Neural crest cell (in vitro differentiated cells): ENCODE measurements around the gene CALML5. TPM values are rescaled to one million over a fixed set of nuclear protein-coding genes. Genes with fewer than 3 reads are reported as not detected.

Experiments used
- DNase-seq: peaks from one replicate; pipeline ENCODE4 v3.0.0; 2021; ENCODE audit warnings: low read depth, mixed read lengths, low spot score
- H3K27ac Mint-ChIP-seq: one replicate; pipeline ENCODE4 v1.8.0; 2021; ENCODE audit warnings: mild to moderate bottlenecking, mixed read lengths; ENCODE audit not compliant: unreplicated experiment
- H3K27me3 Mint-ChIP-seq: 2 replicates; pipeline ENCODE4 v1.8.0; 2021; ENCODE audit warnings: low read depth, mild to moderate bottlenecking, mixed read lengths
- H3K36me3 Mint-ChIP-seq: 2 replicates; pipeline ENCODE4 v1.8.0; 2021; ENCODE audit warnings: low read depth, mild to moderate bottlenecking, mixed read lengths
- H3K4me1 Mint-ChIP-seq: 2 replicates; pipeline ENCODE4 v1.8.0; 2021; ENCODE audit warnings: mixed read lengths
- H3K4me3 Mint-ChIP-seq: one replicate; pipeline ENCODE4 v1.8.0; 2021; ENCODE audit warnings: mild to moderate bottlenecking, mixed read lengths
- H3K9me3 Mint-ChIP-seq: 2 replicates; pipeline ENCODE4 v1.8.0; 2021; ENCODE audit warnings: mixed read lengths
- CTCF ChIP-seq: fragments of 200-600 bp; sonication (generic); conservative IDR thresholded peaks from 2 replicates; pipeline ENCODE4 v1.5.0; 2021; ENCODE audit warnings: antibody characterized with exemption, mild to moderate bottlenecking
- total RNA-seq: library from RNA; stranded (reverse); gene quantifications from 2 replicates; pipeline ENCODE4 v1.2.1, GENCODE V29; 2021

Gene CALML5
- total RNA-seq, 1 donor from 2014 or later = not detected

- Mint-ChIP-seq H3K27ac (no peak overlapping the region), H3K4me1 (peaks cover 5% of the 10 kb centered on the region), H3K27me3 (no peaks in the 10 kb centered on the region), H3K4me3 (no peak overlapping the region), H3K36me3 (peaks cover 5% of the 10 kb centered on the region), H3K9me3 (peaks cover 7% of the 10 kb centered on the region)
- no peak for TF ChIP-seq CTCF
- DNase-seq = no peak
Observed at GRCh38 chr10:5545426-5545777, 46.0 kb upstream of the CALML5 start.

DNA sequence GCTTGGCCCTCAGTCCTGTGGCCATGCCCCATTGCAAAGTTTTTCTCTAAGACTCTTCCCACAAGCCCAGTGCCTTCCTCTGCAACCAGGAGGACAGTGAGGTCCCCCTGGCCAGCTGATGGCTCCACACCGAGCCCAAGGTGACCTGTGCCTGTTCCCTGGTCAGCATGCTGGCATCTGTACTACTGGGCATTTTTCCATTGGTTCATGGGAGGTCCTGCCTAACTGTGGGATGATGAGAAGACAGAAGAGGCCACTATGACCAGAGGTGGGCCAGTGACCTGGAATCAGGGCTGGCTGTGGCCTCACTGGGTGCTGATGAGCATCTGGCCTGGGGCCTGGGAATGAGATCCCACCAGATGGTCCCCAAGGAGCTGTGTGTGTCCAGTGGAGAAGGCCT, 45.6 kb upstream of the CALML5 start:
- H3K4me3 Mint-ChIP-seq = no peak overlapping the region
- no peak for DNase-seq
- H3K27me3 Mint-ChIP-seq = no peaks in the 10 kb centered on the region
- H3K36me3 Mint-ChIP-seq = peaks cover 5% of the 10 kb centered on the region
- peaks cover 3% of the 10 kb centered on the region for H3K4me1 Mint-ChIP-seq
- peaks cover 7% of the 10 kb centered on the region for H3K9me3 Mint-ChIP-seq
- no peak overlapping the region for H3K27ac Mint-ChIP-seq
- TF ChIP-seq CTCF = no peak

DNA sequence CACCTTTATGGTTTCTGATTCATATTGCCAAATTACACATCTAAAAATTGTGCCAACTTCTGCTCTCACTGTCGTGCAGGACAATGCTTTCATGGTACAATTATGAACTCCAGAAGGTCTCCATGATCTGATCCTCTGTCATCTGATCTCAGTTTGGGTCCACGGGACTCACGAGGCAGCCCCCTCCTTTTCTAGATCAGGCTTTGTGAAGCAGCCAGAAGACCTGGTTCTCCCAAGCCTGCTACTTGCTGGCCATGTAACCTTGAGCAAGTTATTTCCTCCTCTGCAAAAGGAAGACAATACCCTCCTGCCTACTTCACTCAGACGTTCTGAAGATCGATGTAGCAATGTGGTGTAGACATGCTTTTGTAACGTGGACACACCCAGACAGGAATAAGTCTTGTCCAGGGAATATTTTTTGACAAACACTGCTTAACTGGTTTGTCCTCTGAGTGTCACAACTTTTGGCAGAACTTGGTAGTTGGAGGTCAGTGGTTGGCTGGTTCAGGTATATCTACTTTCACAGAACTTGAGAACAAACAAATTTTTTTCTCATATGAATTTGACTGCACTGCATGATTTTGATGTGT, 44.9 kb upstream of the CALML5 start:
- Mint-ChIP-seq H3K27me3 (no peaks in the 10 kb centered on the region), H3K4me3 (no peak overlapping the region), H3K27ac (no peak overlapping the region), H3K4me1 (peaks cover 3% of the 10 kb centered on the region), H3K9me3 (peaks cover 7% of the 10 kb centered on the region), H3K36me3 (peaks cover 5% of the 10 kb centered on the region)
- TF ChIP-seq CTCF = no peak
- DNase-seq = no peak

DNA sequence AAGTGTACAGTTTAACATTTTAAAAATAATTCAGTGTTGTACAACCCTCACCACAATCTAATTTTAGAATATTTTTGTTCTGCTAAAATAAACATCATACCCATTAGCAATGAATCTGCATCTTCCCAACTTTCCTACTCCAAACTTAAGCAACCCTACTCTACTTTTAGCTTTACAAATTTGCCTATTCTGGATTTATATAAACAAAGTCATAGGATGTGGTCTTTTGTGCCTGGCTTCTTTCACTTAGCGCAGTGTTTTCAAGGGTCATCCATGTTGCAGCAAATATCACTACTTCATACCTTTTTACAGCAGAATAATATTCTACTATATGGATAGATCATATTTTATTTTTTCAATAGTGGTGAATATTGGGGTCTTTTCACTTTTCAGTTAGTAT, 44.3 kb upstream of the CALML5 start:
- no peak for DNase-seq
- H3K9me3 Mint-ChIP-seq = peaks cover 7% of the 10 kb centered on the region
- no peaks in the 10 kb centered on the region for H3K27me3 Mint-ChIP-seq
- peaks cover 8% of the 10 kb centered on the region for H3K4me1 Mint-ChIP-seq
- H3K27ac Mint-ChIP-seq = no peak overlapping the region
- no peak for TF ChIP-seq CTCF
- no peak overlapping the region for H3K4me3 Mint-ChIP-seq
- H3K36me3 Mint-ChIP-seq = peaks cover 5% of the 10 kb centered on the region

- no peak for DNase-seq
Observed at GRCh38 chr10:5542100-5542499, 42.7 kb upstream of the CALML5 start.

More at GRCh38 chr10:5542100-5542499, 42.7 kb upstream of the CALML5 start:
- no peak for TF ChIP-seq CTCF
- no peak overlapping the region for H3K4me3 Mint-ChIP-seq
- H3K36me3 Mint-ChIP-seq = peaks cover 5% of the 10 kb centered on the region
- H3K27ac Mint-ChIP-seq = no peak overlapping the region
- peaks cover 10% of the 10 kb centered on the region for H3K4me1 Mint-ChIP-seq
- peaks cover 7% of the 10 kb centered on the region for H3K9me3 Mint-ChIP-seq
- no peaks in the 10 kb centered on the region for H3K27me3 Mint-ChIP-seq
